Measurements from ENCODE around the gene SCAMP1.

SCAMP1 gene

GRCh38 chr5:78458843-78459242, 98.4 kb downstream of the SCAMP1 start:
- H3K9me3 ChIP-seq (ENCODE audit: control insufficient read depth in 2 of 2, low read length in 2 of 2): no peaks in the 10 kb centered on the region
- no peaks in the 10 kb centered on the region for H3K27me3 ChIP-seq (ENCODE audit: control insufficient read depth in 2 of 2, insufficient read depth in 2 of 2, low read length in 2 of 2)
- no peak overlapping the region for H3K9ac ChIP-seq (ENCODE audit: low read depth in 1 of 2, low read length in 2 of 2)
- H3K36me3 ChIP-seq (ENCODE audit: control insufficient read depth in 2 of 2, insufficient read depth in 2 of 2, low read length in 2 of 2): no peaks in the 10 kb centered on the region
- H3K27ac ChIP-seq (ENCODE audit: low read depth in 2 of 2, low read length in 2 of 2): no peak overlapping the region
- no peak overlapping the region for H3K4me3 ChIP-seq (ENCODE audit: low read length in 2 of 2)
- no peaks in the 10 kb centered on the region for H3K4me1 ChIP-seq (ENCODE audit: control insufficient read depth in 2 of 2, insufficient read depth in 2 of 2, low read length in 2 of 2)

GRCh38 chr5:78467140-78467539, 106.7 kb downstream of the SCAMP1 start:
- peaks cover 0 to 3% of the 10 kb centered on the region in 2 donors for H3K36me3 ChIP-seq (ENCODE audit: control insufficient read depth in 2 of 2, insufficient read depth in 2 of 2, low read length in 2 of 2)
- no peak overlapping the region for H3K27ac ChIP-seq (ENCODE audit: low read depth in 2 of 2, low read length in 2 of 2)
- H3K27me3 ChIP-seq (ENCODE audit: control insufficient read depth in 2 of 2, insufficient read depth in 2 of 2, low read length in 2 of 2): no peaks in the 10 kb centered on the region
- H3K9me3 ChIP-seq (ENCODE audit: control insufficient read depth in 2 of 2, low read length in 2 of 2): no peaks in the 10 kb centered on the region
- no peak overlapping the region for H3K9ac ChIP-seq (ENCODE audit: low read depth in 1 of 2, low read length in 2 of 2)
- peaks cover 0 to 5% of the 10 kb centered on the region in 2 donors for H3K4me1 ChIP-seq (ENCODE audit: control insufficient read depth in 2 of 2, insufficient read depth in 2 of 2, low read length in 2 of 2)
- H3K4me3 ChIP-seq (ENCODE audit: low read length in 2 of 2): no peak overlapping the region

DNA sequence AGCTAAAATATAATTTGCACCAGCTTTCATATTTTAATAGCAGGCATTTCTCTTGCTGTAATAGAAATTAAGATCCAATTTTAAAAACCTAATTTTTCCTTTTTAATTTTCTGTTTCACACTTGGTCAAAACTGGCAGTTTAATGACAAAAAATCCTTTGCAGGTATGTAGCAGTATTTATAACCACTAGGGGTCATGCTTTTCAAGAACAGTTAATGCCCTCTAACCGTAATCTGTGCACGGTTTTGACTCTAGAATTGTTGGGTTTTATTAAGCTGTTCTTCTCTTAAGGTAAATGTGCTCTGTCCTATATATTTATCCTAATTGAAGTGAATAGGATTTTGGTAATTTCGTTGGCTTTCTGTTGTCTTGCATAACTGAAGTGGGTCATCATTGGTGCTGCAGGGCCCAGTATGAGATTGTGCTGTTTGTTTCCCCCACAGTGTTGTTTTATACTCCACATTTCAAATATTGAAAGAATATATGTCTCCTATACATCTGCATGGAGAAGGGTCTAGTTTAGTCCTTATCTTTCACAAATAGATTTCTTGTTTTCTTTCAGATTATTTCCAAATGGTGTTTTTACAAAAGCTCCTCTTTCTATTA, 107.4 kb downstream of the SCAMP1 start:
- H3K4me1 ChIP-seq (ENCODE audit: control insufficient read depth in 2 of 2, insufficient read depth in 2 of 2, low read length in 2 of 2): peaks cover 0 to 5% of the 10 kb centered on the region in 2 donors
- no peak overlapping the region for H3K4me3 ChIP-seq (ENCODE audit: low read length in 2 of 2)
- H3K27ac ChIP-seq (ENCODE audit: low read depth in 2 of 2, low read length in 2 of 2): no peak overlapping the region
- no peak overlapping the region for H3K9ac ChIP-seq (ENCODE audit: low read depth in 1 of 2, low read length in 2 of 2)
- no peaks in the 10 kb centered on the region for H3K27me3 ChIP-seq (ENCODE audit: control insufficient read depth in 2 of 2, insufficient read depth in 2 of 2, low read length in 2 of 2)
- peaks cover 0 to 3% of the 10 kb centered on the region in 2 donors for H3K36me3 ChIP-seq (ENCODE audit: control insufficient read depth in 2 of 2, insufficient read depth in 2 of 2, low read length in 2 of 2)
- H3K9me3 ChIP-seq (ENCODE audit: control insufficient read depth in 2 of 2, low read length in 2 of 2): no peaks in the 10 kb centered on the region

GRCh38 chr5:78471896-78472295, 111.5 kb downstream of the SCAMP1 start:
- Histone ChIP-seq H3K36me3 (ENCODE audit: control insufficient read depth in 2 of 2, insufficient read depth in 2 of 2, low read length in 2 of 2) (peaks cover 0 to 9% of the 10 kb centered on the region in 2 donors), H3K27ac (ENCODE audit: low read depth in 2 of 2, low read length in 2 of 2) (no peak overlapping the region), H3K4me3 (ENCODE audit: low read length in 2 of 2) (no peak overlapping the region), H3K27me3 (ENCODE audit: control insufficient read depth in 2 of 2, insufficient read depth in 2 of 2, low read length in 2 of 2) (no peaks in the 10 kb centered on the region), H3K9me3 (ENCODE audit: control insufficient read depth in 2 of 2, low read length in 2 of 2) (no peaks in the 10 kb centered on the region), H3K4me1 (ENCODE audit: control insufficient read depth in 2 of 2, insufficient read depth in 2 of 2, low read length in 2 of 2) (peaks cover 0 to 5% of the 10 kb centered on the region in 2 donors), H3K9ac (ENCODE audit: low read depth in 1 of 2, low read length in 2 of 2) (no peak overlapping the region)

- H3K9ac ChIP-seq (ENCODE audit: low read depth in 1 of 2, low read length in 2 of 2): no peak overlapping the region
- H3K4me1 ChIP-seq (ENCODE audit: control insufficient read depth in 2 of 2, insufficient read depth in 2 of 2, low read length in 2 of 2): no peaks in the 10 kb centered on the region
- no peak overlapping the region for H3K4me3 ChIP-seq (ENCODE audit: low read length in 2 of 2)
- no peak overlapping the region for H3K27ac ChIP-seq (ENCODE audit: low read depth in 2 of 2, low read length in 2 of 2)
- no peaks in the 10 kb centered on the region for H3K27me3 ChIP-seq (ENCODE audit: control insufficient read depth in 2 of 2, insufficient read depth in 2 of 2, low read length in 2 of 2)
- no peaks in the 10 kb centered on the region for H3K9me3 ChIP-seq (ENCODE audit: control insufficient read depth in 2 of 2, low read length in 2 of 2)
- H3K36me3 ChIP-seq (ENCODE audit: control insufficient read depth in 2 of 2, insufficient read depth in 2 of 2, low read length in 2 of 2): peaks cover 0 to 9% of the 10 kb centered on the region in 2 donors
These were observed 112.2 kb downstream of the SCAMP1 start for GRCh38 chr5:78472469-78473106.

DNA sequence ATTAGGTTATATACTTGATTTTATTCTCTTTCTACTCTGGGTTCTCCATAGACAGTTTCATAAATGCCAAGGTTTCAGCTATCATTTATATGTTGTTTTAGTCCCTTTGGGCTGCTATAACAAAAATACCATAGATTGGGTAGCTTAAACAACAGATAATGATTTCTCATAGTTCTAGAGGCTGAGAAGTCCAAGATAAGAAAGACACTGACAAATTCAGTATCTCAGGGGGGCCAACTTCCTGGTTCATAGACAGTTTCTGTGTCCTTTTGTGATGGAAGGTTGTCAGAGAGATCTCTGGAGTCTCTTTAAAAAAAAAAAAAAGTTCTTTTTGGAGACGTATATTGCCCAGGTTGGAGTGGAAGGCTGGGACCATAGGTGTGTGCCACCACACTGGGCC, 113.3 kb downstream of the SCAMP1 start:
- Histone ChIP-seq H3K36me3 (ENCODE audit: control insufficient read depth in 2 of 2, insufficient read depth in 2 of 2, low read length in 2 of 2) (peaks cover 0 to 9% of the 10 kb centered on the region in 2 donors), H3K4me1 (ENCODE audit: control insufficient read depth in 2 of 2, insufficient read depth in 2 of 2, low read length in 2 of 2) (no peaks in the 10 kb centered on the region), H3K27ac (ENCODE audit: low read depth in 2 of 2, low read length in 2 of 2) (no peak overlapping the region), H3K9ac (ENCODE audit: low read depth in 1 of 2, low read length in 2 of 2) (no peak overlapping the region), H3K4me3 (ENCODE audit: low read length in 2 of 2) (no peak overlapping the region), H3K27me3 (ENCODE audit: control insufficient read depth in 2 of 2, insufficient read depth in 2 of 2, low read length in 2 of 2) (no peaks in the 10 kb centered on the region), H3K9me3 (ENCODE audit: control insufficient read depth in 2 of 2, low read length in 2 of 2) (no peaks in the 10 kb centered on the region)

DNA sequence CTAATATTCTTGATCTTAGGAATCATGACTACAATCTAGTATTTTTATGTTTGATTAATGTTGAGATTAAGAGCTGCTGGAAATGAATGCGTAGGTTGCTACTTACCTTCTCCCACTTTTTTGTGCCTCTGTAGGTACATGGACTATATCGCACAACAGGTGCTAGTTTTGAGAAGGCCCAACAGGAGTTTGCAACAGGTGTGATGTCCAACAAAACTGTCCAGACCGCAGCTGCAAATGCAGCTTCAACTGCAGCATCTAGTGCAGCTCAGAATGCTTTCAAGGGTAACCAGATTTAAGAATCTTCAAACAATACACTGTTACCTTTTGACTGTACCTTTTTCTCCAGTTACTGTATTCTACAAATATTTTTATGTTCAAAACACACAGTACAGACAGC, 115.0 kb downstream of the SCAMP1 start:
- no peaks in the 10 kb centered on the region for H3K4me1 ChIP-seq (ENCODE audit: control insufficient read depth in 2 of 2, insufficient read depth in 2 of 2, low read length in 2 of 2)
- no peak overlapping the region for H3K4me3 ChIP-seq (ENCODE audit: low read length in 2 of 2)

GRCh38 chr5:78476795-78477194, 116.4 kb downstream of the SCAMP1 start:
- H3K36me3 ChIP-seq (ENCODE audit: control insufficient read depth in 2 of 2, insufficient read depth in 2 of 2, low read length in 2 of 2): peaks cover 0 to 9% of the 10 kb centered on the region in 2 donors
- H3K9me3 ChIP-seq (ENCODE audit: control insufficient read depth in 2 of 2, low read length in 2 of 2): no peaks in the 10 kb centered on the region
- no peak overlapping the region for H3K9ac ChIP-seq (ENCODE audit: low read depth in 1 of 2, low read length in 2 of 2)
- no peak overlapping the region for H3K27ac ChIP-seq (ENCODE audit: low read depth in 2 of 2, low read length in 2 of 2)
- no peaks in the 10 kb centered on the region for H3K27me3 ChIP-seq (ENCODE audit: control insufficient read depth in 2 of 2, insufficient read depth in 2 of 2, low read length in 2 of 2)
- H3K4me3 ChIP-seq (ENCODE audit: low read length in 2 of 2): no peak overlapping the region
- no peaks in the 10 kb centered on the region for H3K4me1 ChIP-seq (ENCODE audit: control insufficient read depth in 2 of 2, insufficient read depth in 2 of 2, low read length in 2 of 2)

More for the DNA sequence above, 115.0 kb downstream of the SCAMP1 start:
- Histone ChIP-seq H3K9ac (ENCODE audit: low read depth in 1 of 2, low read length in 2 of 2) (no peak overlapping the region), H3K27ac (ENCODE audit: low read depth in 2 of 2, low read length in 2 of 2) (no peak overlapping the region), H3K27me3 (ENCODE audit: control insufficient read depth in 2 of 2, insufficient read depth in 2 of 2, low read length in 2 of 2) (no peaks in the 10 kb centered on the region), H3K36me3 (ENCODE audit: control insufficient read depth in 2 of 2, insufficient read depth in 2 of 2, low read length in 2 of 2) (peaks cover 0 to 9% of the 10 kb centered on the region in 2 donors), H3K9me3 (ENCODE audit: control insufficient read depth in 2 of 2, low read length in 2 of 2) (no peaks in the 10 kb centered on the region)

- H3K27ac ChIP-seq (ENCODE audit: low read depth in 2 of 2, low read length in 2 of 2): no peak overlapping the region
- no peaks in the 10 kb centered on the region for H3K27me3 ChIP-seq (ENCODE audit: control insufficient read depth in 2 of 2, insufficient read depth in 2 of 2, low read length in 2 of 2)
- peaks cover 0 to 3% of the 10 kb centered on the region in 2 donors for H3K4me1 ChIP-seq (ENCODE audit: control insufficient read depth in 2 of 2, insufficient read depth in 2 of 2, low read length in 2 of 2)
- no peak overlapping the region for H3K4me3 ChIP-seq (ENCODE audit: low read length in 2 of 2)
- no peaks in the 10 kb centered on the region for H3K9me3 ChIP-seq (ENCODE audit: control insufficient read depth in 2 of 2, low read length in 2 of 2)
- H3K36me3 ChIP-seq (ENCODE audit: control insufficient read depth in 2 of 2, insufficient read depth in 2 of 2, low read length in 2 of 2): peaks cover 0 to 9% of the 10 kb centered on the region in 2 donors
- no peak overlapping the region for H3K9ac ChIP-seq (ENCODE audit: low read depth in 1 of 2, low read length in 2 of 2)
These were observed 122.5 kb downstream of the SCAMP1 start for GRCh38 chr5:78482948-78483347.

GRCh38 chr5:78483809-78484521, 123.5 kb downstream of the SCAMP1 start:
- Histone ChIP-seq H3K27me3 (ENCODE audit: control insufficient read depth in 2 of 2, insufficient read depth in 2 of 2, low read length in 2 of 2) (no peaks in the 10 kb centered on the region), H3K9ac (ENCODE audit: low read depth in 1 of 2, low read length in 2 of 2) (no peak overlapping the region), H3K27ac (ENCODE audit: low read depth in 2 of 2, low read length in 2 of 2) (no peak overlapping the region), H3K9me3 (ENCODE audit: control insufficient read depth in 2 of 2, low read length in 2 of 2) (no peaks in the 10 kb centered on the region), H3K4me1 (ENCODE audit: control insufficient read depth in 2 of 2, insufficient read depth in 2 of 2, low read length in 2 of 2) (peaks cover 0 to 3% of the 10 kb centered on the region in 2 donors), H3K4me3 (ENCODE audit: low read length in 2 of 2) (no peak overlapping the region), H3K36me3 (ENCODE audit: control insufficient read depth in 2 of 2, insufficient read depth in 2 of 2, low read length in 2 of 2) (peaks cover 9 to 18% of the 10 kb centered on the region in 2 donors)

All from mucosa of rectum (tissue), 2 donors.